Activated naive CD8-positive, alpha-beta T cell (primary cell): ENCODE results near the gene PDE9A.
"Not testable (repeated sequence)": the region's sequence is repeated elsewhere in the genome, so short reads cannot be mapped to it uniquely, and the experiment has no call there.

Experiments
- H3K27ac Mint-ChIP-seq: one replicate; pipeline ENCODE4 v1.8.0; 2021; ENCODE audit warnings: mixed read lengths
- H3K27me3 Mint-ChIP-seq: one replicate; pipeline ENCODE4 v1.8.0; 2021; ENCODE audit warnings: mixed read lengths
- H3K36me3 Mint-ChIP-seq: one replicate; pipeline ENCODE4 v1.8.0; 2021; ENCODE audit warnings: mixed read lengths
- H3K4me1 Mint-ChIP-seq: one replicate; pipeline ENCODE4 v1.8.0; 2021; ENCODE audit warnings: low read depth, mixed read lengths
- H3K4me3 Mint-ChIP-seq: one replicate; pipeline ENCODE4 v1.8.0; 2021; ENCODE audit warnings: mild to moderate bottlenecking, mixed read lengths
- H3K9me3 Mint-ChIP-seq: one replicate; pipeline ENCODE4 v1.8.0; 2021; ENCODE audit warnings: low read depth, mixed read lengths

Gene PDE9A

GRCh38 chr21:42618707-42619102 lies 34.7 kb upstream of the PDE9A start:
- H3K9me3 Mint-ChIP-seq: no peaks in the 10 kb centered on the region

DNA sequence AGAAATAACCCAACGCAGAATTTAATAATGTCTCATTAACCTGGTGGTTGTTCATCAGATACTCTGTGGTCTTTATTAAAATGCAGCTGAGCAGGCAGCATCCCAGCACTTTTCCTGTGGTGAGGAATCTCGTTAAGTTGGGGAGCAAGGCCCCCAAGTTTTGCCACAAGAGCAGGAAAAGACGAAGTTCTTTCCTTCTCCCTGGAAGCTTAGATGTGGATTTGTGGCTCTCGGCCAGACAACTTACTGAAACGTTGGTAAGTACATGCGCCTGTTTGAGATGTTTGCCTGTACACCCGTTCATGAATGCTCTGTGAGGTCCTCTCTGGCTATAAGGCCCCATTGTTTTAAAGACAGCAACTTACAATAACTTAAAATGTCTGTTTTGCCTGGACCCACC lies 34.3 kb upstream of the PDE9A start:
- no peaks in the 10 kb centered on the region for H3K36me3 Mint-ChIP-seq
- no peaks in the 10 kb centered on the region for H3K9me3 Mint-ChIP-seq
- no peak overlapping the region for H3K27ac Mint-ChIP-seq
- no peaks in the 10 kb centered on the region for H3K4me1 Mint-ChIP-seq
- H3K27me3 Mint-ChIP-seq: no peaks in the 10 kb centered on the region
- no peak overlapping the region for H3K4me3 Mint-ChIP-seq

More at GRCh38 chr21:42618707-42619102, 34.7 kb upstream of the PDE9A start:
- H3K4me1 Mint-ChIP-seq: no peaks in the 10 kb centered on the region
- no peak overlapping the region for H3K4me3 Mint-ChIP-seq
- H3K36me3 Mint-ChIP-seq: no peaks in the 10 kb centered on the region
- no peaks in the 10 kb centered on the region for H3K27me3 Mint-ChIP-seq
- H3K27ac Mint-ChIP-seq: no peak overlapping the region

- no peaks in the 10 kb centered on the region for H3K9me3 Mint-ChIP-seq
- H3K27me3 Mint-ChIP-seq: no peaks in the 10 kb centered on the region
- no peak overlapping the region for H3K27ac Mint-ChIP-seq
- H3K4me3 Mint-ChIP-seq: no peak overlapping the region
- H3K4me1 Mint-ChIP-seq: no peaks in the 10 kb centered on the region
- H3K36me3 Mint-ChIP-seq: no peaks in the 10 kb centered on the region
Observed at GRCh38 chr21:42619841-42620240, 33.6 kb upstream of the PDE9A start.

DNA sequence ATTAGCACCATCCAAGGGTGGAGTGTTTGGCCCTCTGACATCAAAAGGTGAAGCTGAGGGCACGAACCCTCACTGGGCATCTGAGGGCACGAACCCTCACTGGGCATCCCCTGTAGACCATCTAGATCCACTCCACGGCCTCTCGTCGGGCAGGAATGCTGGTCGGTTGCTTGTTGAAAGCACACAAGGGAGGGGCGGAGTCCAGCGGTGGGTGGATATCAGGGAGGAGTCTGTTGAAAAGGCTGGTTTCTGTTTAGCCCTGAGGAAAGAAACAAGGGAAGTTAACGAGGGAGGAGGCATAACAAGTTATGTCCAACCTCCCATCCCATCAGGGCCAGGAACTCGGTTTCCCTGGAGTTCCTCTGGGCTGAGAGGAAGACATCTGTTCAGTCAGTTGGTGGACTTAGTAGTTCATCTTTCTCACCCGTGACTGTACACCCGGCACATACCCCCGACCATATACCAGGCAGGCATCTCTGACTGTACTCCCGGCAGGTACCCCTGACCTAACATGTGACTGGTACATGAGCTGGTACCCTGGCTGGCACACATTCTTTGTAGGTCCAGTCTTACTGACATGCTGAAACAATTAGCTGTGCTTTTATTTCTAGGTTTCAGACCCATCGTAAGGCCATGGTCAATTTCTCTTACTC lies 32.1 kb upstream of the PDE9A start:
- Mint-ChIP-seq H3K27ac (no peak overlapping the region), H3K4me1 (no peaks in the 10 kb centered on the region), H3K4me3 (no peak overlapping the region), H3K36me3 (no peaks in the 10 kb centered on the region), H3K27me3 (no peaks in the 10 kb centered on the region), H3K9me3 (no peaks in the 10 kb centered on the region)

GRCh38 chr21:42621819-42622177 lies 31.6 kb upstream of the PDE9A start:
- Mint-ChIP-seq H3K9me3 (no peaks in the 10 kb centered on the region), H3K27me3 (no peaks in the 10 kb centered on the region), H3K27ac (no peak overlapping the region), H3K4me3 (no peak overlapping the region), H3K4me1 (no peaks in the 10 kb centered on the region), H3K36me3 (no peaks in the 10 kb centered on the region)

- Mint-ChIP-seq H3K4me3 (no peak overlapping the region), H3K36me3 (no peaks in the 10 kb centered on the region), H3K4me1 (no peaks in the 10 kb centered on the region), H3K27ac (no peak overlapping the region), H3K9me3 (no peaks in the 10 kb centered on the region), H3K27me3 (no peaks in the 10 kb centered on the region)
Observed at GRCh38 chr21:42622284-42622683, 31.1 kb upstream of the PDE9A start.

- Mint-ChIP-seq H3K27ac (no peak overlapping the region), H3K9me3 (no peaks in the 10 kb centered on the region), H3K4me1 (no peaks in the 10 kb centered on the region), H3K4me3 (no peak overlapping the region), H3K27me3 (no peaks in the 10 kb centered on the region), H3K36me3 (no peaks in the 10 kb centered on the region)
Observed at GRCh38 chr21:42623694-42624093, 29.7 kb upstream of the PDE9A start.

DNA sequence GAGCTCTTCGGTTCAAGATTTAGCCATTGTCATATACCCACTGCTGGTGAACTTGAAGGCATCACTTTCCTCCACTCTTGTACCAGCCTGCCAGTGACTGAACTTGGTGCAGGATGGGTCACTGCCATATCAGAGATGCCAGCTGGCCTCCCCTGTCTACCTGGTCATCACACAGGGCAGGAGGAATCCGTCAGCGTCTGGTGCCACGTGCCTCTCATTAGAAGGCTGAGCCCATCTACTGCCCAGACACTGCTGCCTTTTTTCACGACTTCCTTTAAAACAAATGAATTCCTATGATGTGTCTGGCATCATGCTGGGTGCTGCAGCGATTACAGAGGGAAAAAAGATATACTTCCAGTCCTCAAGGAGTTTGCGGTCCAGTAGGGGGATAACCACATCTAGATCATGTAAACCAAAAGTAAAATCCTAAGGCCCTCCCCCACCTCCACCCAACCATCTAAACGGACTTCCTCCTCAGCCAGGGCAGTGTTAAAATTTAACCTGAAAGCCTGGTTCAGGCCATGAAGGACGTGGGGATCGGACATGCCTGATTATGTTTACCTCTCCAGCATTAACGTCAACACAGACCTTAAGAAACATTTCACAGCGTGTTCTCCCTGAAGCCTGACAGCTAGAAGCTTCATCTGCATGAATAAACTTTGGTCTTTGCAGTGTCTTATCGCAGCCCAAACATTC lies 29.2 kb upstream of the PDE9A start:
- Mint-ChIP-seq H3K27ac (no peak overlapping the region), H3K4me3 (no peak overlapping the region), H3K36me3 (no peaks in the 10 kb centered on the region), H3K9me3 (no peaks in the 10 kb centered on the region), H3K4me1 (no peaks in the 10 kb centered on the region), H3K27me3 (no peaks in the 10 kb centered on the region)

DNA sequence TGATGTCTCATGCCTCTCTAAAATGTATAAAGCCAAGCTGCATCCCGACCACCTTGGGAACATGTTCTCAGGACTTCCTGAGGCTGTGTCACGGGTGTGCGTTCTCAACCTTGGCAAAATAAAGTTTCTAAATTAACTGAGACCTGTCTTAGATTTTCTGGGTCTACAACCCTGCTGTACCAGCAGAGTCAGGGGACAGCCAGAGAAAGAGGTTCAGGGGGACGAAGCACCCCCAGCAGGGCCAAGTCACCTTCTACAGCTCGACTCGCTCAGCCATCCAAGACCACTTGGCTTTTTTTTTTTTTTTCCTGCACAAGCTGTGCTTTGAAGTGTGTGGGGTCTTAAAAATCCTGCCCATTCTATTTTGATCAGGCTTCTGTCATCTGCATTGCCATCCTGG lies 28.5 kb upstream of the PDE9A start:
- Mint-ChIP-seq H3K9me3 (no peaks in the 10 kb centered on the region), H3K4me1 (no peaks in the 10 kb centered on the region), H3K27ac (no peak overlapping the region), H3K27me3 (no peaks in the 10 kb centered on the region), H3K4me3 (no peak overlapping the region), H3K36me3 (no peaks in the 10 kb centered on the region)

GRCh38 chr21:42626171-42626570 lies 27.2 kb upstream of the PDE9A start:
- Mint-ChIP-seq H3K4me3 (no peak overlapping the region), H3K27ac (no peak overlapping the region), H3K27me3 (no peaks in the 10 kb centered on the region), H3K4me1 (peaks cover 5% of the 10 kb centered on the region), H3K36me3 (no peaks in the 10 kb centered on the region), H3K9me3 (no peaks in the 10 kb centered on the region)

- Mint-ChIP-seq H3K9me3 (no peaks in the 10 kb centered on the region), H3K27ac (no peak overlapping the region), H3K36me3 (no peaks in the 10 kb centered on the region), H3K27me3 (no peaks in the 10 kb centered on the region), H3K4me1 (peaks cover 9% of the 10 kb centered on the region), H3K4me3 (no peak overlapping the region)
Observed at GRCh38 chr21:42627527-42628289, 25.7 kb upstream of the PDE9A start.

- H3K4me1 Mint-ChIP-seq, H3K9me3 Mint-ChIP-seq, H3K4me3 Mint-ChIP-seq, H3K27me3 Mint-ChIP-seq, H3K27ac Mint-ChIP-seq, H3K36me3 Mint-ChIP-seq: not testable (repeated sequence)
Observed at GRCh38 chr21:42628466-42629061, 24.9 kb upstream of the PDE9A start.

DNA sequence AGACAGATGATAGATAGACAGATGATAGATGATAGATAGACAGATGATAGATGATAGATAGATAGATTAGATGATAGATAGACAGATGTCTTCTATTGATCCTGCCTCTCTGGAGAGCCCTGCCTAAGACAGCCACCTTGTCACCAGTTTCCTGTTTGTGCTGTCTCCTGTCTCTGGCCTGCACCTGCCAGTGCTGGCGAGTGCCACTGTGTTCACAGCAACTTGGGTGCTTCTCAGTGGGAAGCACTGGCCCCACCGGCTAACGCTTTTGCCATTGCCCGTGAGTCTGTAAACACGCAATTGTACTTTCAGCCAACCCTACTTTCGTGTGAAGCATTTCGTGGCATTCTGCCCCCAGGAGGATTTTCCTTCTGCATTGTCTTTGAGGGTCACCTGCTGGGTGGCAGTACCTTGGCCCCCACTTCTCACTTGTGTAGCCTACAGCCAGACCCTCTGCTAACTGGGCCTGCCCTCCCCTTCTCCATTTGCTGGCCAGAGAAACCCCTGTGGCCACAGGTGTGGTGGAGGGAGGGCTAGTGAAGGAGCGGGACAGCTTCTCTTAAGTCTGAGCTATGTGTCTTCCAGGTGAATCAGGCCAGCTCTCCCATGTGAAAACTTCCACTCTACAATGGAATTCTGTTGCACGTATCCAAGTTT lies 23.4 kb upstream of the PDE9A start:
- no peak overlapping the region for H3K4me3 Mint-ChIP-seq

GRCh38 chr21:42630626-42631025 lies 22.8 kb upstream of the PDE9A start:
- H3K9me3 Mint-ChIP-seq: no peaks in the 10 kb centered on the region
- peaks cover 9% of the 10 kb centered on the region for H3K4me1 Mint-ChIP-seq
- H3K27me3 Mint-ChIP-seq: no peaks in the 10 kb centered on the region
- no peak overlapping the region for H3K27ac Mint-ChIP-seq
- no peak overlapping the region for H3K4me3 Mint-ChIP-seq
- H3K36me3 Mint-ChIP-seq: no peaks in the 10 kb centered on the region

More for the DNA sequence above, 23.4 kb upstream of the PDE9A start:
- Mint-ChIP-seq H3K27me3 (no peaks in the 10 kb centered on the region), H3K9me3 (no peaks in the 10 kb centered on the region), H3K36me3 (no peaks in the 10 kb centered on the region), H3K4me1 (peaks cover 9% of the 10 kb centered on the region), H3K27ac (no peak overlapping the region)

GRCh38 chr21:42631142-42631541 lies 22.3 kb upstream of the PDE9A start:
- Mint-ChIP-seq H3K36me3 (no peaks in the 10 kb centered on the region), H3K27ac (no peak overlapping the region), H3K4me3 (no peak overlapping the region), H3K4me1 (peaks cover 9% of the 10 kb centered on the region), H3K27me3 (no peaks in the 10 kb centered on the region), H3K9me3 (no peaks in the 10 kb centered on the region)
